Measurements from ENCODE around the gene DHCR7.

Gene DHCR7

DNA sequence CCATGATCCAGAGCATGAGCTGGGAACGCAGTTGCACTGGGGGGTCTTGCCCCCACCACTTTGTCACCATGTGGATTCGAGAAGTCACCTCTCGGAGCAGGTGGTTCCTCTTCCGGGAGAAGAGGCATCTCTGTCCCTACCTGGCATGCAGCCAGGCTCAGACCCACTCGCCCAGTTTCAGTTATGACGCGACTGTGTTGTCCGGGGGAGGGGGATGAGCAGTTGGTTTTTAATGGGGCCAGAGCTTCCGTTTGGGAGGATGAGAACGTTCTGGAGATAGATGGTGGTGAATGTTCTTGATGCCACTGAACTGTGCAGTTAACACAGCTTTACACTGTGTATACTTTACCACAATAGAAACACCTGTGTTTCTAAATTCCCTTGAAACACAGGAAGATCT, 41.5 kb downstream of the DHCR7 start:
- no peak for DNase-seq

DNA sequence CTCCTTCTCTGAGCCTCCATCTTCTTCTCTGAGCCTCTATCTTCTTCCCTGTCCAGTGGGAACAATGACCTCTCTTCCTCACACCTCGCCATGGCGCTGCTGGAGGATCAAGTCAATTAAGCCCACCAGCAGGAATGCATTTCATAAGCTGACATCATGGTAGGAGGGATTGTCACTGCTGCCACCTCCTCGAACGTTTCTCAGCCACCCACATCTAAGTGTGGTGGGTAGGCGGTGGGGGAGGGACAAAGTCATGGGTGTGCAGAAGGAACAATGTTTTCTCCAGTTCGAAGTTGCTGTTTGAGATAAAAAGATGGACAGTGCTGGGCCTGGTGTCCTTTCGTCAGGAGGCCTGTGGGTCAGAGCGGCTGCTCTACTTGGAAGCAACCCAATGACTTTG, 44.0 kb downstream of the DHCR7 start:
- no peak for DNase-seq

- no peak for DNase-seq
Measured at GRCh38 chr11:71402878-71403277, 45.3 kb downstream of the DHCR7 start.

- no peak for DNase-seq
Measured at GRCh38 chr11:71400216-71400615, 48.0 kb downstream of the DHCR7 start.

- DNase-seq, result no peak
Measured at GRCh38 chr11:71399341-71399740, 48.9 kb downstream of the DHCR7 start.

GRCh38 chr11:71397961-71398360, 50.2 kb downstream of the DHCR7 start:
- DNase-seq, result no peak

DNA sequence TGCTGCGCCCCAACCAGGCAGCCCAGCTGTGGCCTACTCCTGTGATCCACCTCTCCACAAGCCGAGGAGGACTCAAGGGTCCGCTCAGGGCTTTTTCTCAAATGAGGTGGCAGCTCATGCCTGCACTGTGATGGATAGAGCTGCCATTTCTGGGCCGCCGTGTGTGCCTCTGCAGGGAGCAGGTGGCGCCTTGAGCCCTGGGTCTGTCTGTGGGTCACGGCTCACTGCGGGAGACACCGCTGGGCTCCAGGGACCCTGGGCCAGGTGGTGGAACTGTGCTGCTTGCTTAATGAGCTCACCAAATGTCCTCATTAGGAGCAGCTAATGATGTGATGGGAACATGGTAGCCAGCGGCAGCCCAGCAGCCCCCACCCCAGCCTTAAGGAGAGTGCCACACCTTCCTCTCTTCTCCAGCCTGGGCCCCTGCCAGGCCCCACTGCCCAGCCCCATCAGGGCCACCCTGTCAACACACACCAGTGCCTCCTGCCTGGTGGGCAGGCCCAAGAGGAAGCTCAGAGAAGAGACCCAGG, 50.8 kb downstream of the DHCR7 start:
- DNase-seq, result no peak

- DNase-seq, result no peak
Measured at GRCh38 chr11:71396548-71397123, 51.6 kb downstream of the DHCR7 start.

DNA sequence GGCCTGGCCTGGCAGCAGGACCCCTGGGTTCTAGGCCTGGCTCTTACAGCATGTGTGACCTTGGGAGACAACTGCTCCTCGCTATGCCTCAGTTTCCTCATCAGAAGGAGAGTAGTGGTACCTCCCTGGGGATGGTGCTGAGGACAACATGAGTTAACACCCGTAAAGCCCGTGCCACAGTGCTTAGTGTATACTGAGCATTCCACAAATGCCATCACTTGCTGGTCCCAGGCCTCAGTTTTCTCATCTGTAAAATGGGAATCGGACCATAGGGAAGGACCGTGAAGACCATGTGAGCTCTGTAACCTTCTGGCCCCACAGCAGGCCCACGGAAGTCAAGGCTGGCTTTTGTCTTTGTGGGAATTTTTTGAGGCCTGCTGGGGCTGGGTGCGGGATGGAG, 52.4 kb downstream of the DHCR7 start:
- no peak for DNase-seq

DNA sequence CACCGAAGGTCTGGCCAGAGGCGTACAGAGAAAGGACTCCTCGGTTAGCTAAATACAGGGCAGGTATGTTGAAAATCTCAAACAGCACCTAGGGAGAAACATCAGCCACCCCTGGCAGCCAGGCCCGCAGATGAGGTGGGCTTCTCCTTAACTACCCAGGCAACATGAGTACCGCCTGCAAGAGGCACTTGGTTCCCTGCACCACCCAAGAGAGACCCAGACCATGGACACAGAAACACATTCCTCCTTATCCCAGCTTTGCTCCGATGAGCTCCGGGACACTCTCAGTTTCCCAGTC, 53.0 kb downstream of the DHCR7 start:
- no peak for DNase-seq

DNA sequence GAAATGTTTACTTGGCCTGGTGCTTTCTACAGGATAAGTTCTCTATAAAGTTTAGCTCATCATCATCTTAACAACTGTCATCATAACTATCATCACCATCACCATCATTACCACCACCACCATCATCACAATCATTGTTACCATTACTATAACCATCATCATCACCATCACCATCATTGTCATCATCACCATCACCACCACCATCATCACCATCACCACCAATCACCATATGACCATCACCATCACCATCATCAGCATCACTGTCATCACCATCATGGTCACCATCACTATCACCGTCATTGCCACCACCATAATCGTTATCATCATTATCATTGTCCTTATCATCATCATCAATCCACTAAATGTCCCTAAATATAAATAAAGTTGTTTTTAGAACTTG, 54.9 kb downstream of the DHCR7 start:
- no peak for DNase-seq

- DNase-seq, result no peak
Measured at GRCh38 chr11:71391796-71392195, 56.4 kb downstream of the DHCR7 start.

GRCh38 chr11:71391352-71391751, 56.8 kb downstream of the DHCR7 start:
- no peak for DNase-seq

DNA sequence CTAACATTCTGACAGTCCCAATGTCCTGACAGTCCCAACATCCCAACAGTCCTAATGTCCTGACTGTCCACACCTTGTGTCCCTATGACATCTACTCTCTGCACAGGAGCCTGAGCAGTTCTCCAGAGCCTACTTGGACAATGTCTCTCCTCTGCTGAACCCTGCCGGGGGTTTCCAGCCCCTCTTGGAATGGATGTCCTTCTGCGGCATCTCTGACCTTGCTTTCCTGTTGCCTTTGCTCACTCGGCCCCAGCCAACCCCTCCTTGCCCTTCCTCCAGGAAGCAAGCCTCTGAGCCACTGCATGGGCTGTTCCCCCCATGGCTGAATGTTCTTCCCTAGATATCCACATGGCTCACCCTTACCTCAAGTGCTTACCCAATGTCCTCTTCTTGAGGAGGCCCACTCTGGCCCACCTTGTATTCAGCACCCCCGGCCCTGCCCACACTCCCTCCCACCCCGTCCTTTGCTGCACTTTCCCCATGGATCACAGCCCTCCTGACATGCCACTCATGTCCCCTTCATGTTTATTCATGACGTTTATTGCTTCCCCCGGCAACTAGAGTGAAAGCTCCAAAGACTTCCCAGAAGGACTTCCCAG, 59.5 kb downstream of the DHCR7 start:
- no peak for DNase-seq

DNA sequence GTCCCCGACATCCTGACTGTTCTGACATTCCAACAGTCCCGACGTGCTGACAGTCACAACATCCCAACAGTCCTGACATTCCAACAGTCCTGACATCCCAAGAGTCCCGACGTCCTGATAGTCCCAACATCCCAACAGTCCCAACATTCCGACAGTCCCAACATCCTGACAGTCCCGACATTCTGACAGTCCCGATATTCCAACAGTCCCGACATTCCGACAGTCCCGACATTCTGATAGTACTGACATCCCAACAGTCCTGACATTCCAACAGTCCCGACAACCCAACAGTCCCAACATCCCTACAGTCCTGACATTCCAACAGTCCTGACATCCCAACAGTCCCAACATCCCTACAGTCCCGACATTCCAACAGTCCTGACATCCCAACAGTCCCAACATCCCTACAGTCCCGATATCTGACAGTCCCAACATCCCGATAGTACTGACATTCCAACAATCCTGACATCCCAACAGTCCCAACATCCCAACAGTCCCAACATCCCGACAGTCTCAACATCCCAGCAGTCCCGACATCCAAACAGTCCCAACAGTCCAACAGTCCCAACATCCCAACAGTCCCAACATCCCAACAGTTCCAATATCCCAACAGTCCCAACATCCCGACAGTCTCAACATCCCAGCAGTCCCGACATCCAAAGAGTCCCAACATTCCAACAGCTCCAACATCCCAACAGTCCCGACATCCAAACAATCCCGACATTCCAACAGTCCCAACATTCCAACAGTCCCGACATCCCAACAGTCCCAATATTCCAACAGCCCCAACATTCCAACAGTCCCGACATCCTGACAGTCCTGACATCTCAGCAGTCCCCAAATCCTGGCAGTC, 60.2 kb downstream of the DHCR7 start:
- no peak for DNase-seq

- no peak for DNase-seq
Measured at GRCh38 chr11:71387200-71387599, 61.0 kb downstream of the DHCR7 start.

- DNase-seq, result no peak
Measured at GRCh38 chr11:71386202-71386601, 62.0 kb downstream of the DHCR7 start.

- DNase-seq, result no peak
Measured at GRCh38 chr11:71385091-71385490, 63.1 kb downstream of the DHCR7 start.

- DNase-seq, result no peak
Measured at GRCh38 chr11:71384561-71384960, 63.6 kb downstream of the DHCR7 start.

All from NCI-H1048 (cell line).